Right lobe of liver (tissue), 6 donors: ENCODE data around the gene HEXD. TPM values are rescaled to one million over a fixed set of nuclear protein-coding genes. Genes with fewer than 3 reads are reported as not detected.

ENCODE experiments used
- ATAC-seq, 4 donors: fragments of 200-7000 bp; cut with Tn5 transposase; one replicate each; pipeline ENCODE4 v1.9.1; 2020; ENCODE audit warnings: mild to moderate bottlenecking in 4 of 4, moderate library complexity in 4 of 4
- DNase-seq, 3 donors: peaks; one replicate each; pipeline ENCODE4 v3.0.0-alpha.2; 2020
- H3K27ac ChIP-seq, 3 donors: fragments of 200-600 bp; one replicate each; pipeline ENCODE4 v1.8.0; 2022
- H3K27me3 ChIP-seq, 2 donors: fragments of 200-600 bp; one replicate each; pipeline ENCODE4 v1.8.0; 2022
- H3K36me3 ChIP-seq, 4 donors: fragments of 200-600 bp; sonication (generic) in 1 of 4; one replicate each; pipeline versions ENCODE4 v1.5.1 to v1.8.0; 2017 to 2022; ENCODE audit warnings: control low read depth in 1 of 4
- H3K4me1 ChIP-seq, 4 donors: fragments of 200-600 bp; sonication (generic) in 1 of 4; one replicate each; pipeline versions ENCODE4 v1.5.1 to v1.8.0; 2017 to 2022; ENCODE audit warnings: control low read depth in 1 of 4
- H3K4me3 ChIP-seq, 3 donors: fragments of 200-600 bp; one replicate each; pipeline ENCODE4 v1.8.0; 2022
- H3K9me3 ChIP-seq, 4 donors: fragments of 200-600 bp; sonication (generic) in 1 of 4; one replicate each; pipeline versions ENCODE4 v1.5.1 to v1.8.0; 2017 to 2022; ENCODE audit warnings: control low read depth in 1 of 4
- POLR2A ChIP-seq: fragments of 450-650 bp; IDR thresholded peaks from one replicate; pipeline ENCODE4 v1.6.1; 2017; ENCODE audit warnings: antibody characterized with exemption, mild to moderate bottlenecking
- WGBS: methylation state at CpG from one replicate; pipeline ENCODE4 v1.1.6; 2018; ENCODE audit warnings: low coverage, low lambda C conversion rate; ENCODE audit not compliant: insufficient coverage; ENCODE audit errors: missing lambda C conversion rate; 5-methylcytosine and 5-hydroxymethylcytosine counted together
- intact Hi-C, 2 donors: fragments of 100-400 bp; cut with DNase I; formaldehyde crosslinking; loops; one replicate each; pipeline versions ENCODE4 v1.11.2 to v1.14.1; 2022
- small RNA-seq, 2 experiments: library from RNA; depleted of rRNA; stranded (forward); fragments of <200 nt; gene quantifications; one replicate each; pipeline ENCODE3, GENCODE V24; 2016
- total RNA-seq, 6 experiments: library from RNA; depleted of rRNA in 2 of 6; stranded (reverse); fragments of >200 nt in 2 of 6; fragmentation: NEBNext Ultra II Directional in 3 of 6; extraction: Animal tissue kit (Norgen Biotek cat#: 25700) in 3 of 6; gene quantifications; one replicate each; pipeline versions ENCODE4 v1.1.0 to v1.2.4, GENCODE V29; 2016 to 2023
- TF ChIP-seq, protein P1 (sequence below), 4 donors: fragments of 200-600 bp in 3 of 4; fragments of 450-650 bp in 1 of 4; IDR thresholded peaks; one replicate each; pipeline versions ENCODE4 v1.5.1 to v1.8.0; 2016 to 2022; ENCODE audit warnings: antibody characterized with exemption in 4 of 4, mild to moderate bottlenecking in 2 of 4
- donor health status: DM: no; HTN: yes; CAD: no.
- donor health status: DM: no; HTN: no; CAD: no.
- donor health status: DM: no; HTN: no; CAD: no.
- donor health status: DM: no; HTN: yes; CAD: no.
- donor health status: DM: no; HTN: yes; CAD: no.

The HEXD gene
- total RNA-seq, 6 experiments from 2014 or later = 9.6 to 30.4 (median 20.2) TPM

DNA sequence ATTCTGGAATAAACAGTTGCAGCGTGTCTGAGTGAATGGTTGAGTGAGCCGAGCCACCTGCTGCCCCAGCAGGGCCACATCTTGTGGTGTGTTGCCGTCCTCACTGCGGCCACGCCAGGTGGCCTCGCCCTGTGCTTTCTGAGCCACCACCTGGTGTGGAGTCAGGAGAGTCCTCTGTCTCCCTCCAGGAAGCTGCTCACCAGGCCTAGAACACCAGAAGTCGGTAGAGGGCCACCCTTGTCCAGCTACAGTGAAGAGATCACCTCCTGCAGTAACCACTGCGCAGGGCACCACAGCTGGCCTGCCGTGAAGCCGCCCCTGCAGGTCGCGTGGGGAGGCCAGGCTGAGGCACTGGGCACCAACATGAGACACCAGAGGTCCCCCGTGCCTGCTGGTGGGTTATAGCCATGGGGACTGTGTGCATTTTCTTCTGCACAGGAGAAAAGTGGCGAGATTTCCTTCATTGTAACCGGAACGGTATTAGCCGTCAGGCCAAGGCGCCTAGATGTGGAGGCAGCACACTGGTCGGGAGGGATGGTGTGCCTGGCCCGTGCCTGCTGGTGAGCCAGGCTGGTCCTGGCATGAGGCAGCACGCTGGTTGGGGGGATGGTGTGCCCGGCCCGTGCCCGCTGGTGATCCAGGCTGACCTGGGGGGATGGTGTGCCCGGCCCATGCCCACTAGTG is 72.5 kb downstream of the HEXD start:
- Histone ChIP-seq H3K27me3 (no peaks in the 10 kb centered on the region), H3K9me3 (no peaks in the 10 kb centered on the region), H3K27ac (no peak overlapping the region), H3K4me3 (no peak overlapping the region), H3K36me3 (peaks cover 0 to 22% (median under 1%) of the 10 kb centered on the region in 4 donors), H3K4me1 (peaks cover 0 to 2% (median 0%) of the 10 kb centered on the region in 4 donors)
- intact Hi-C loops = no loop called here
- ATAC-seq (no peak), DNase-seq (no peak)
- TF ChIP-seq POLR2A = no peak
- TF ChIP-seq, protein P1, sequence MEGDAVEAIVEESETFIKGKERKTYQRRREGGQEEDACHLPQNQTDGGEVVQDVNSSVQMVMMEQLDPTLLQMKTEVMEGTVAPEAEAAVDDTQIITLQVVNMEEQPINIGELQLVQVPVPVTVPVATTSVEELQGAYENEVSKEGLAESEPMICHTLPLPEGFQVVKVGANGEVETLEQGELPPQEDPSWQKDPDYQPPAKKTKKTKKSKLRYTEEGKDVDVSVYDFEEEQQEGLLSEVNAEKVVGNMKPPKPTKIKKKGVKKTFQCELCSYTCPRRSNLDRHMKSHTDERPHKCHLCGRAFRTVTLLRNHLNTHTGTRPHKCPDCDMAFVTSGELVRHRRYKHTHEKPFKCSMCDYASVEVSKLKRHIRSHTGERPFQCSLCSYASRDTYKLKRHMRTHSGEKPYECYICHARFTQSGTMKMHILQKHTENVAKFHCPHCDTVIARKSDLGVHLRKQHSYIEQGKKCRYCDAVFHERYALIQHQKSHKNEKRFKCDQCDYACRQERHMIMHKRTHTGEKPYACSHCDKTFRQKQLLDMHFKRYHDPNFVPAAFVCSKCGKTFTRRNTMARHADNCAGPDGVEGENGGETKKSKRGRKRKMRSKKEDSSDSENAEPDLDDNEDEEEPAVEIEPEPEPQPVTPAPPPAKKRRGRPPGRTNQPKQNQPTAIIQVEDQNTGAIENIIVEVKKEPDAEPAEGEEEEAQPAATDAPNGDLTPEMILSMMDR (IDR thresholded peaks at IDR 0.05) = no peak
- WGBS = 85% methylated on average over 13 of the region's 25 CpGs

DNA sequence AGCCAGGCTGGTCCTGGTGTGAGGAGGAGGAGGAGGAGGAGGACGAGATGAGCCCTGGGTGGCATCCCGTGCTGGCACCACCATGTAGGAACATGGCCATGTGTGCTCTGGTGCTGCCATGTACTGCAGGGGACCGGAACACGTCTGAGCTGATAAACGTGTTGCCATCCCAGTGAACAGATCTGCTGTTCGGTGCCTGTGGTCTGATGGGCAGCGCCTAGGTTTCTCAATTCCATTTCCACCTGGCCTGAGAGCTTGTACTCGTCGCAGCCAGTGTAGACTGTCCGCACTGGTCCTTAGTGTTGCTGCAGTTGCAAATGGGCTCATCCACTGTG is 73.0 kb downstream of the HEXD start:
- intact Hi-C loops = no loop called here
- TF ChIP-seq, protein P1 (IDR thresholded peaks at IDR 0.05) = no peak
- no peak for TF ChIP-seq POLR2A
- DNase-seq (no peak), ATAC-seq (no peak)
- Histone ChIP-seq H3K27ac (no peak overlapping the region), H3K4me3 (no peak overlapping the region), H3K4me1 (peaks cover 0 to 2% (median 0%) of the 10 kb centered on the region in 4 donors), H3K27me3 (no peaks in the 10 kb centered on the region), H3K9me3 (no peaks in the 10 kb centered on the region), H3K36me3 (peaks cover 0 to 18% (median 0%) of the 10 kb centered on the region in 4 donors)
- whole genome bisulfite sequencing = no CpG with 5 or more reads among the region's 10 CpGs

DNA sequence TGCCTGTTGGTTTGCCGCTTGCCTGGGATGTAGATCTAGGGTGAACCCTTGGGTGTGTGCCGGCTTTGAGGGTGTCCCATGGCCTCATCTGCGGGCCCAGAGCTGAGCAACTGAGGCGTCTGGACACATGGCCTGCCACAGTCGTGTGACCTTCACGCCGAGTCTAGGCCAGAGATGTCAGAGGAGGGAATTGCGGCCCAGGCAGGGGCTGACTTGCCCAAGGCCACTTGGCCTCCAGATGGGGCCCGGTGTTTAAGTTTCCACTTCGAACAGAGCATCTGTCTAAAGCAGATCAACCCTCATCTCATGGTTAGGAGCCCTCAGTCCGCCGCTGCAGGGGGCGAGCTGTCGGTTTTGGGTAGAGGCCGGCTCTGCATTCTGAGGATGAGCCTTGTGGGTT is 73.4 kb downstream of the HEXD start:
- Histone ChIP-seq H3K9me3 (no peaks in the 10 kb centered on the region), H3K4me1 (peaks cover 0 to 2% (median under 1%) of the 10 kb centered on the region in 4 donors), H3K4me3 (no peak overlapping the region), H3K36me3 (peaks cover 0 to 14% (median 0%) of the 10 kb centered on the region in 4 donors), H3K27ac (no peak overlapping the region), H3K27me3 (no peaks in the 10 kb centered on the region)
- ATAC-seq (no peak), DNase-seq (no peak)
- no peak for TF ChIP-seq POLR2A
- TF ChIP-seq, protein P1 (IDR thresholded peaks at IDR 0.05) = no peak
- WGBS = 100% methylated on average over 4 of the region's 15 CpGs
- intact Hi-C loops = no loop called here

Small RNA genes lying within 50 kb of the gene (small RNA-seq; reads per million reads assigned to genes)
- gene RF00019 = 0 reads per million in 2 experiments

Other genes with a start within 250 kb of the HEXD start
- 10 to 100 TPM; 10.1 to 37.4 (median 17.2) TPM for gene CCDC57, start 205.5 kb upstream of the HEXD start, total RNA-seq
- gene SLC16A3, start 189.3 kb upstream of the HEXD start, total RNA-seq = 10 to 100 TPM in 2 of 6 experiments, 1 to 10 TPM in 4; 4.1 to 34.0 (median 7.3) TPM
- gene CSNK1D, start 144.6 kb upstream of the HEXD start, total RNA-seq = 10 to 100 TPM; 32.7 to 73.0 (median 45.9) TPM
- gene CD7, start 100.7 kb upstream of the HEXD start, total RNA-seq = 1 to 10 TPM in 4 of 6 experiments, under 1 TPM in 2; 0.31 to 3.2 (median 1.3) TPM
- gene SECTM1, start 84.6 kb upstream of the HEXD start, total RNA-seq = 1 to 10 TPM; 3.9 to 7.4 (median 5.8) TPM
- gene TEX19, start 59.1 kb upstream of the HEXD start, total RNA-seq = not detected
- gene UTS2R, start 46.6 kb upstream of the HEXD start, total RNA-seq = not detected
- gene OGFOD3, start 239 bp downstream of the HEXD start, total RNA-seq = 10 to 100 TPM; 13.5 to 23.4 (median 16.2) TPM
- gene CYBC1, start 32.4 kb downstream of the HEXD start, total RNA-seq = 10 to 100 TPM; 29.4 to 82.4 (median 46.4) TPM
- 10 to 100 TPM in 5 of 6 experiments, 1 to 10 TPM in 1; 9.3 to 48.6 (median 21.8) TPM for gene NARF, start 40.4 kb downstream of the HEXD start, total RNA-seq
- 10 to 100 TPM; 14.1 to 20.5 (median 16.1) TPM for gene FOXK2, start 101.4 kb downstream of the HEXD start, total RNA-seq
- 10 to 100 TPM; 27.7 to 40.7 (median 31.6) TPM for gene WDR45B, start 230.1 kb downstream of the HEXD start, total RNA-seq